ENCODE measurements around the gene MAGEB3. TPM values are rescaled to one million over a fixed set of nuclear protein-coding genes. Genes with fewer than 3 reads are reported as not detected.

MAGEB3 gene
- total RNA-seq, 1 experiment from 2014 or later, result not detected

- Mint-ChIP-seq H3K36me3 (ENCODE audit: insufficient read depth in 1 of 3, low read depth in 3 of 3) (peaks cover 3 to 10% (median 8%) of the 10 kb centered on the region in 3 experiments), H3K4me1 (peaks cover 30% of the 10 kb centered on the region in 2 experiments), H3K9me3 (peaks cover 12 to 67% of the 10 kb centered on the region in 2 experiments; a peak in 4 of 5 replicates), H3K4me3 (no peak overlapping the region), H3K27ac (no peak overlapping the region), H3K27me3 (ENCODE audit: low read depth) (peaks cover 4% of the 10 kb centered on the region; the same call in 1 of the 2 replicates)
- no peak for DNase-seq
- Histone ChIP-seq H2BK15ac (ENCODE audit: low read depth, low read length) (no peak overlapping the region), H3K9me3 (ENCODE audit: control insufficient read depth, low read depth, low read length) (no peaks in the 10 kb centered on the region), H3K79me1 (ENCODE audit: insufficient read depth, low read depth, low read length, poor library complexity, severe bottlenecking) (no peaks in the 10 kb centered on the region), H3K9ac (ENCODE audit: extremely low read depth, insufficient read length, low read length) (no peak overlapping the region), H2BK5ac (ENCODE audit: insufficient read length, low read length) (no peak overlapping the region), H2BK120ac (ENCODE audit: low read depth, low read length, poor library complexity, severe bottlenecking) (no peak overlapping the region), H4K8ac (replicated peaks; ENCODE audit: insufficient read length, low read depth, low read length) (no peak overlapping the region), H4K20me1 (ENCODE audit: control insufficient read depth, insufficient read depth, insufficient read length) (no peaks in the 10 kb centered on the region), H3K27me3 (ENCODE audit: insufficient read depth, low read length) (no peaks in the 10 kb centered on the region), H4K91ac (ENCODE audit: insufficient read length, low read depth, low read length) (no peak overlapping the region), H2BK20ac (ENCODE audit: low read depth, low read length, poor library complexity, severe bottlenecking) (no peak overlapping the region), H3K23me2 (ENCODE audit: insufficient read length, low read depth, low read length, poor library complexity, severe bottlenecking) (no peaks in the 10 kb centered on the region), H3K4ac (ENCODE audit: low read depth, low read length) (no peak overlapping the region), H3T11ph (ENCODE audit: low read length) (no peak overlapping the region), H2AK5ac (ENCODE audit: insufficient read length, low read length) (no peak overlapping the region), H3K4me1 (ENCODE audit: insufficient read depth, low read length) (peaks cover 7% of the 10 kb centered on the region), H3K27ac (ENCODE audit: insufficient read length, low read depth, low read length) (no peak overlapping the region), H3K79me2 (ENCODE audit: insufficient read depth, low read length) (no peaks in the 10 kb centered on the region), H2BK12ac (ENCODE audit: insufficient read length, low read depth, low read length) (no peak overlapping the region), H2AFZ (ENCODE audit: low read length) (no peak overlapping the region), H3K23ac (ENCODE audit: insufficient read length, low read depth, low read length) (no peak overlapping the region), H3K4me2 (ENCODE audit: insufficient read depth, insufficient read length, low read length) (no peak overlapping the region), H4K5ac (ENCODE audit: insufficient read length, low read depth, low read length) (no peak overlapping the region), H3K14ac (ENCODE audit: insufficient read depth, low read length) (no peak overlapping the region), H3K56ac (ENCODE audit: insufficient read length, low read depth, low read length) (no peak overlapping the region), H3K18ac (ENCODE audit: insufficient read length, low read depth, low read length) (no peak overlapping the region)
- TF ChIP-seq, protein P1, sequence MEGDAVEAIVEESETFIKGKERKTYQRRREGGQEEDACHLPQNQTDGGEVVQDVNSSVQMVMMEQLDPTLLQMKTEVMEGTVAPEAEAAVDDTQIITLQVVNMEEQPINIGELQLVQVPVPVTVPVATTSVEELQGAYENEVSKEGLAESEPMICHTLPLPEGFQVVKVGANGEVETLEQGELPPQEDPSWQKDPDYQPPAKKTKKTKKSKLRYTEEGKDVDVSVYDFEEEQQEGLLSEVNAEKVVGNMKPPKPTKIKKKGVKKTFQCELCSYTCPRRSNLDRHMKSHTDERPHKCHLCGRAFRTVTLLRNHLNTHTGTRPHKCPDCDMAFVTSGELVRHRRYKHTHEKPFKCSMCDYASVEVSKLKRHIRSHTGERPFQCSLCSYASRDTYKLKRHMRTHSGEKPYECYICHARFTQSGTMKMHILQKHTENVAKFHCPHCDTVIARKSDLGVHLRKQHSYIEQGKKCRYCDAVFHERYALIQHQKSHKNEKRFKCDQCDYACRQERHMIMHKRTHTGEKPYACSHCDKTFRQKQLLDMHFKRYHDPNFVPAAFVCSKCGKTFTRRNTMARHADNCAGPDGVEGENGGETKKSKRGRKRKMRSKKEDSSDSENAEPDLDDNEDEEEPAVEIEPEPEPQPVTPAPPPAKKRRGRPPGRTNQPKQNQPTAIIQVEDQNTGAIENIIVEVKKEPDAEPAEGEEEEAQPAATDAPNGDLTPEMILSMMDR (conservative IDR thresholded peaks at IDR 0.05), result no peak
- no CpG with 5 or more reads among the region's 5 CpGs for WGBS (ENCODE audit: extremely low coverage, insufficient read length, low lambda C conversion rate)
These were observed 9.8 kb upstream of the MAGEB3 start for GRCh38 chrX:30220661-30221060.
